HG02938 (cell line): ENCODE measurements around the gene POLR2I.
"Not testable (repeated sequence)": the region's sequence is repeated elsewhere in the genome, so short reads cannot be mapped to it uniquely, and the experiment has no call there.

Source experiments
- ATAC-seq: cut with Tn5 transposase; IDR thresholded peaks from one replicate; pipeline ENCODE4 v1.9.1; 2021; ENCODE audit warnings: mild to moderate bottlenecking, moderate library complexity; ENCODE audit not compliant: unreplicated experiment

The POLR2I gene

DNA sequence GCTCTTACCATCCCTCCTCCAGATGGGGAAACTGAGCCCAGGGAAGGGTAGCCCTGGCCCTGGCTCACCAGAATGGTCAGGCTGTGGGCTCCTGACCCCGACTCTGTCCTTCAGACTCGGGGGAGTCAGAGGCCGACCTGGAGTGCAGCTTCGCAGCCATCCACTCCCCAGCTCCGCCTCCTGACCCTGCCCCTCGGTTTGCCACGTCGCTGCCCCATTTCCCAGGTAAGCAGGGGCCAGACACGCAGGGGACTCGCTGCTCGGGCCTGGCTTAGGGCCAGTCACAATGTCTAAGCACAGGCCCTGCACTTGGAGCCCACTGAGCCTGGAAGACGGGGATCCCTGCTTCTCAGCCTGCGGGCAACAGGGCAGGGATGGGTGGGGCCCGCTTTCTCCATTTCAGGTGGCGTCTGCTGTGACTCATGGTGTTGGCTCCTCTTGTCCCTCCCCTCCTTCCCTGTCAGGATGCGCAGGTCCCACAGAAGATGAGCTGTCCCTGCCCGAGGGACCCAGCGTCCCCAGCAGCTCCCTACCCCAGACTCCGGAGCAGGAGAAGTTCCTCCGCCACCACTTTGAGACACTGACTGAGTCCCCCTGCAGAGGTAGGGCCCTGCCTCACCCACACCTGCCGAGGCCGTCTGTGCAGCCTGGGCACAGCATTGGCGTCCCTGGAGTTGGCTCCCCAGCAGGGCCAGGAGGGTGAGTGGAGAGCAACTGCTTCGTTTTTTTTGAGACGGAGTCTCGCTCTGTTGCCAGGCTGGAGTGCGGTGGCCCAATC, 12.9 kb downstream of the POLR2I start:
- ATAC-seq = no peak

DNA sequence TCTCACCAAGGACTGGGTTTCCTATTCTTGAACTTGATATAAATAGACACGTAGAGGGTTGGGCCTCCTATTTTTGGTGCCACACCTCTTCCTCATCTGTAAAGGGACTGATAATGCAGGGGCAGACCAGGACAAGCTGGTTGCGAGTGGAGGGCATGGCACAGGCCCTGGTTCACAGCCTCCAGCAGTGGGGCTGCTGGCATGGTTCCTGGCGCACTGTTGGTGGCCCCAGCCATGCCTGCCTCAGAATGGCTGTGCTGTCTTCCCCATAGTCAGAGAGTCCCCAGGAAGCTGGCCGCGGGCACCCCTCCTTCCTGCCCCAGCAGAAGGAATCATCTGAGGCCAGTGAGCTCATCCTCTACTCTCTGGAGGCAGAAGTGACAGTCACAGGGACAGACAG, 14.2 kb downstream of the POLR2I start:
- no peak for ATAC-seq

DNA sequence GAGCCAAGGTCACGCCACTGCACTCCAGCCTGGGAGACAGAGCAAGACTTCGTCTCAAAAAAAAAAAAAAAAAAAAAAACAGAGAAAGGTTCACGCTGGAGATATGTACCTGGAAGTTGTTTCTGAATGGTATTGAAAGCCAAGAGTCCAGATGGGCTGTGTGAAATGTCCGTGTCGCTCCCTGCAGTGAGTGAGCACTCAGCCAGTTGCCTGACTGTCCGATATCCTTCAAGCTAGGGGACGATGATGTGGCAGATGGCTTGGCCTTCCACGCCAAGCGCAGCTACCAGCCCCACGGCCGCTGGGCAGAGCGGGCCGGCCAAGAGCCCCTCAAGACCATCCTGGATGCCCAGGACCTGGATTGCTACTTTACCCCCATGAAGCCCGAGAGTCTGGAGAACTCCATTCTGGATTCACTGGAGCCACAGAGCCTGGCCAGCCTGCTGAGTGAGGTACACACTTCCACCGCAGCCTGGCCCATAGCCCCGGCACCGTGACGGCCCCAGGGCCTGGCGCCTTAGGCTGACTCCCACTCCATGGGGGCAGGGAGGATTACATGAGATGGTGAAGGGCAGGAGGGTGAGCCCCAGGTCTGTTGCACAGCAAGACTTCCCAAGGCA, 15.4 kb downstream of the POLR2I start:
- no peak for ATAC-seq

DNA sequence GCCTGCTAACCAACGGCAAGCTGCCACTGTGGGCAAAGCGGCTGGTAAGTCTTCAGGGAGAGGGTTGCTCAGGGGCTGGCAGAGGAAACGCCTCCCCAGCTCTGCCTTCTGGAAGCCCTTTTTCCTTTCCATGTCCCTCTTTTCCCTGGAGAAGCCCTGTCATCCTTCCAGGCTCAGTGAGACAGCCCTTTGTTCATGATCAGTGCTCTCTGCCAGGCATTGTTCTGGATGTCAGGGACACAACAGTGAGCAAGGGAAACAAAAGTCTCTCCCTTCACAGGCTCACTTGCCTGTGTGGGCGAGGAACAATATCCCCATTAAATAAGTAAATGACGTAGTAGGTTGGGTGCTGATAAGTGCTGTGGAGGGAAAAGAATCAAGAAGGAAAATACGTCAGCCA, 17.6 kb downstream of the POLR2I start:
- ATAC-seq = no peak

DNA sequence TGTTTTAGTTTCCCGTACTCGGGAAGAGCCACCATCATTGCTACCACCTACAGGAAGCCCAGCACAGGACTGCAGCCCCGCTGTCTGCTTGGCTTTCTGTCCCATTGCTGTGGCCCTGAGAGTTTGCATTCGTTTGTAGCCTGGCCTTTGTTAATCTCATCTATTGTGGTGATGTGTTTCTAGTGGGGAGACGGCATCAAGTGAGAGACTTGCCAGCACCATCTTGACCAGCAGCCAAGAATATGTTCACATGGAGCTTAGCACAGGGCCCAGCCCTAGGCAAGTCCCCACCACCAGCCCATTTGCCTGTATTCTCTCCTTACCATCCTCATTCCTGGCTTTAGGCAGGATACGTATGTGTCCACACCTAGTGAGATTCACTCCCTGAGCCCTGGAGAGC, 21.0 kb downstream of the POLR2I start:
- no peak for ATAC-seq

DNA sequence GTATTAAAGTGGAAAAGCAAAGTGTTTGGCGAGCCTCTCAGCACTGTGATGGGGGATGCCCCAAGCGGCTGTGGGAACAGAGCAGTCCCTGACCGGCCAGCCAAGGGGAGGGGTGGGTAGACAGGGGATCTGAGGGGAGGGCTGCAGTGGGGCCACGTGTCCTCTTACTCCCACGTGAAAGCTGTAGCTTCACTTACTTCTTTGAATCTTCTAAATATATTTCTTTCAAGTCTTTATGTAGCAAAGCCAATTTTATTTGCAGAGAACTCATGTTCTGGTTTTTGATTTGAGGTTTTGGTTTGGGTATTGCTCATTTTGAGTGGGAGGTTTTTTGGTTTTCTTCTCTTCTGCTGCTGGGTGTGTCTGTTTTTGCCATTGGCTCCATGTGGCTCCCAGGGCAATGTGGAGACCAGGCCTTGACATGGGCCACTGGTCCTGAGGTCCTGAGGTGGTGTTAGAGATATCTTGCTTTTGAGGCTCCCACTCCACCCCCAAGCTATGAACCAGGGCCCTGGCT, 21.5 kb downstream of the POLR2I start:
- no peak for ATAC-seq

DNA sequence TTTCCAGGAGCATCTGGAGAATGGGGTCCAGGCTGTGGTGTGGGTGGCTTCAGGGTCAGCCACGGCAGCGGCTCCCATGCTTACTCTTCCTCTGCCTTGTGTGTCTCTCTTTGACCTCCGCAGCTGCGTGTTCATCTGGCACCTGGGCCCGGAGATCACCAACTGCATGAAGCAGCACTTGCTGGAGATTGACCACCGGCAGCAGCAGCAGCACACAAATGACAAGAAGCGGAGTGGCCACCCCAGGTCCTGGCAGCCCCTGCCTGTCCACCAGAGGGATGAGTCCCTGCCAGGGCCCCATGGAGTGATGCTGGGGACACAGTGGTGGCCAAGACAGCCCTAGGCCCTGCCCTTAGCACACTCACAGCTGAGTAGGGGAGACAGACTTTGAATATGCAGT, 22.1 kb downstream of the POLR2I start:
- no peak for ATAC-seq

DNA sequence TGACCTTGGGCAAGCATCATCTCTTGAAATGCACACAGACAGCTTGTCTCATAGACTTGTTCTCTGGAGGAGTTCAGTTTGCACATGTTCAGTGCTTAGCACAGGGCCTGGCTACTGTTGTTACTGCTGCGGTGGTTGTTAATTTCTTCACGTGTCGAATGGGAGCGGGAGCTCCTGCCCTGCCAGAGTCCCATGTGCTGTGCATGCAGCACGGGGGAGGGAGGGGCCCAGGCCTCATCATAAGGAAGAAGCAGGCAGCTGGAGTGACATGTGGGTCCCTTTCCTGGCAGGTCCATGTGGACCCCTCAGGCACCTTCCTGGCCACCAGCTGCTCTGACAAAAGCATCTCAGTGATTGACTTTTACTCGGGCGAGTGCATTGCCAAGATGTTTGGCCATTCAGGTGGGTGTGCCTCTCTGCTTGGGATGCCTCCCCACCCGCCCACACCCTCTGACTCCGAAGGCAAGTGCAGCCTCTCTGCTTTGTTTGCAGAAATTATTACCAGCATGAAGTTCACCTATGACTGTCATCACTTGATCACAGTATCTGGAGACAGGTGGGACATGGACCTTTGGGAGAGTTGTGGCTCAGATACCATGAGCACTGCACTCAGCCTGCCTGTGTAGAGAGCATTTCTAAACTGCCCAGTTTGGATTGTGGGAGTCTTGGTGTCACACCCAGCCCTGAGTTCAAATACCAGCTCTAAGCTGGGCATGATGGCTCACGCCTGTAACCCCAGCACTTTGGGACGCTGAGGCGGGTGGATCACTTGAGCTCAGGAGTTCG, 23.6 kb downstream of the POLR2I start:
- ATAC-seq = no peak

DNA sequence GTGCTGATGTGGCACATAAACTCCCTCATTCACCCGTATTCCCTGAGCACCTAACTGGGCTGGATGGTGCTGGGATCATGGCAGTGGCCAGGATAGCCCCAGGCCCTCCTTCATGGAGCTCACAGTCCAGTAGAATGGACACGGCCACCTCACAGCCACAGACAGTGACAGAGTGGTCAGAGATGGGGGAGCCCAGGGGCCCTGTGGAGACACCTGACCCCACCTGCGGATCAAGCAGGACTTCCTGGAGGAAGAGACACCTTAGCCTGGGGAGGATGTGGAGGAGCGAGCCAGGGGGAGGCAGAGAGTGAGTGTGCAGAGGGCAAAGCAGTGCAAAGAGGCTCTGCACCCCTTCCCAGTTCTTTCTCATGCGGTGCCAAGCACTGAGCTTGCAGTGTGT, 24.8 kb downstream of the POLR2I start:
- no peak for ATAC-seq

DNA sequence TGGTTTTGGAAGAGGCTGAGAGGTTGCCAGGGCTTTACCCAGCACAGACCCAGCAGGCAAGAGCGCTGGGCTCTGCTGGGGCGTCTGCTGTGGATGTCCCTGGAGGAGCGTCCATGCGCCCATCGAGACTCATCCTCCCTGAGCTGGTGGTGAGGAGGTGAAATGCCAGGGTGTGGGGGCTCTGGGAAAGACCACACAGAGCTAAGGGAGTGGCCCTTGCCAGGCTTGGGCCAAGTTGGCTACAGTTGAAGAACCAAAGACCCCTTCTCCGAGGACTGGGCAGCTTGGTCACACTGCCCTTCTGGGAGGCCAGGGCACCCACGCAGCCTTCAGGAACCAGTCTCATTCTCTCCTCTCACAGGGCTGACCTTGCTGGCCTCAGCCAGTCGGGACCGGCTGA, 28.3 kb downstream of the POLR2I start:
- no peak for ATAC-seq

DNA sequence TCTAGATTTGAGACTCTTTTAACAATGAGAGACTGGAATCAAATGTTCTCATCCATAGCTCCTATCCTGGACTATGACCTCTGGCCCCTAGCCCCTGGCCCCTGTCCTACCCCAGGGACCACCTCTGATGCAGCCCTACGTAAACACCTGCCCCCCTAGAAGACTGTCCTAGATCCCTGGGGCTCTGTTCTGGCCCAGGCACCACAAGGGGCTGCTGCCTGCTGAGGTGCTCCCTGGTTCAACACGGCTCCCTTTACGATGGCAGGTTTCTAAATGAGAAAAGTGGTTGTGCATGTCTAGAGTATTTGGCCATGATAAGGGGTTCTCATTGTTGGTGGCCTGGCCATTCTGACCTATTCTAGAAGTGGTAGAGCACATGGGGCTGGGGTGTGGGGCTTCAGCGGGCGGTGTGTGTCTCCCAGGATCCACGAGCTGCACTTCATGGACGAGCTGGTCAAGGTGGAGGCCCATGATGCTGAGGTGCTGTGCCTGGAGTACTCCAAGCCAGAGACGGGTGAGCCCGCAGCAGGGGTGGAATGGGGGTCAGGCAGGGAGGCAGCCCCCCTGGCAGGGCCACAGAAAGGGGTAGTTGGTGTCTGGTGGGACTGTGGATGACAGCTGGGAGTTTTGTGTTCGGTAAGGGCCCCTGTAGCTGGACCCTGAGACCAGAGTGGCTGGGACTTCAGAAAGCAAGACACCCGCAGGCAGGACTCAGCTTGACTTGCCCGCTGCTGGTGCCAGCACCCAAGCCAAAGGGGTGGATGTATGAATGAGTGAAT, 30.3 kb downstream of the POLR2I start:
- ATAC-seq = no peak

DNA sequence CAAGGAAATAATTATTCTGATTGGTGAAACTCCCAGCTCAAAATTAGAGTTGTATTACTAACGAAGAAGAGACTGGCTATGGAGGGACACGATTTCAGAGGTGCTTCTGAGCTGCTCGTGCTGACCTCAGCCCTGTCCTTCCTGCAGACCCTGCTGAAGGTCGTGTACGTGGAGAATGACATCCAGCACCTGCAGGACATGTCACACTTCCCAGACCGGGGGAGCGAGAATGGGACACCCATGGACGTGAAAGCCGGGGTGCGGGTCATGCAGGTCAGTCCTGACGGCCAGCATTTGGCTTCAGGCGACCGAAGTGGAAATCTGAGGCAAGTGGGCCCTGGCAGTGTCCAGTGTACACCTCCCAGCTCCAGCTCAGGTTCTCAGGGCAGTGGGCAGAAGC, 31.8 kb downstream of the POLR2I start:
- no peak for ATAC-seq

DNA sequence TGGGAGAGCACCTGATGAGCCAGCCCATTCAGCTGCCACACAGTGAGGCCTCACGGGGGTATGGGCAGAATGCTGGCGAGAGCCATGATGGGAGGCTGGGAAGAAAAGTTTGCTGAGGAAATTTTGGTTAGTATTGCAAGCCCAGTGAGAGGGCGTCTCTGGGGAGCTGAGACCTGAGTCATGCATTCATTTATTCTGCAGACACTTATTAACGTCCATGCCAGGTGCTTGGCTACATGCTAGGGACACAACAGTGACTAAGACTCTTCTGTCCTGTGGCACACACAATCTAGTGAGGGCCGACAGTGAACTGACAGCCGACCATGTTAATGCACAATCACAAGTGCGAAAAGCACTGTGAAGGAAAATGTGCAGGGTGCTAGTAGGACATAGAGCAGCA, 32.8 kb downstream of the POLR2I start:
- ATAC-seq = no peak

DNA sequence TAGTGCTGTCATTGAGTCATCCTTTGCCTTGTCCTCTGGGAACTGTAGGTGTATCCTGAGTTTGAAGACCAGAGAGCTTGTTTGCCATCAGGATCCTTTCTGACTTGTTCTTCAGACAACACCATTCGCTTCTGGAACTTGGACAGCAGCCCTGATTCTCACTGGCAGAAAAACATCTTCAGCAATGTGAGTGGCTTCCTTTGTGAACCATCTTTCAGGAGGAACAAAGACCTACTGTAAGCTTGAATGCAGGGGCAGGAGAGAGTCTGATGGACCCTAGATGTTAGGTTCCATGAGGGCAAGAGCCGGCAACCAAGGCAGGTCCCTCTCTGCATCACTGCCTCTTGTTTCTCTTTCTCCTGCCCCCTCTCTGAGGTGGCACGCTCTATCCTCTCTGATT, 33.3 kb downstream of the POLR2I start:
- ATAC-seq = no peak

DNA sequence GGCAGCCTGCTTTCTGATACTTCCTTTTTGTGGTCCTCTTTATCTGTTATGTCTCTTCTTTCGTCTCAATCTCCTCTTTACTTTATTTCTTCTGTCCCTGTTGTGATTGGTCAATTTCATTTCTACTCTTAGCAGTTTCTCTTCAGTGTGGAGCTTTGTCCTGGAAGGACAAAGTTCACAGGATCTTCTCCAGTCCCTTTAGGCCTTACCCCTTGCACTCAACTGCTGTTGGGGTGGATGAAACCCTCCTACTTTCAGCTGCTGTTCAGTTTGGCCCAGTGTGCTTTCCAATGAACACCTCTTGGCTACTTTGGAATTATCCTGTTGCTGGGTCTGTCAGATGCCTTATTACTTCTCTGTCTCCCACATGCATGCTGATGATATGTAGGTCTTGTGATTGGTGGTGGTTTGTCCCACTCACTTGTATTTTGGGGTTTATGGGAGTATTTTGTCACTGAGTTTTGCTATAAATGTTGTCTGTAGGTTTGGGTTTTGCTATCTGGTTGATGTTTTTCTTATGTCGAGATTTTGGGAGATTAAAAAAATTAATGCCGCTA, 35.2 kb downstream of the POLR2I start:
- no peak for ATAC-seq

DNA sequence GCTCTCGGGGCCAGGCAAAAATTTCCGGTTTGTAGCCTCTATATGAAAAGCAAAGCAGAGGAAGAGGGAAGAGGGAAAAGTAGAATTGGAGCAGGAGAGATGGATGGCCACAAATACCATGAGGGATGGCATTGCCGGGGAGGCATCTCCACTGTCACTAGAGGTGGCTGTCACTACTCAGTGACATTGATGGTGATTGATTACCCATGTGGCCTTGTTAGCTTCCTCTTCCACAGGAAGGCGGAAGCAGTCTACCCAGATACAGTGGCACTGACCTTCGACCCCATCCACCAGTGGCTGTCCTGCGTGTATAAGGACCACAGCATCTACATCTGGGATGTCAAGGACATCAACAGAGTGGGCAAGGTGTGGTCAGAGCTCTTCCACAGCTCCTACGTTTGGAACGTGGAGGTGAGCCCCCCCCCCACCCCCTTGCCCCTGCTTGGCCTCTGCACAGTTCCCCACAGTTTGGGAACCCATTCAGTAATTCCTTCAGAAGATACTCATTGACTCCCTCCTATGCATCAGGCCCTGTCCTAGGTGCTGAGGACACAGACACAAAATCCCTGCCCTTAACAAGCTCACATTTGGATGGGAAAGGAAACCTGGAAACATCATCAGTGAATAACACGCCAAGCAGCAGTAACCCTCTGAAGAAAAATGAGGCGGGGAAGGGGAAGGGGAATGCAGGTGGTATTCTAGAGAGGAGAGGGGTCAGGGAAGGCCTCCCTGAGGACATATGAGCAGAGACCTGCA, 41.4 kb downstream of the POLR2I start:
- no peak for ATAC-seq

DNA sequence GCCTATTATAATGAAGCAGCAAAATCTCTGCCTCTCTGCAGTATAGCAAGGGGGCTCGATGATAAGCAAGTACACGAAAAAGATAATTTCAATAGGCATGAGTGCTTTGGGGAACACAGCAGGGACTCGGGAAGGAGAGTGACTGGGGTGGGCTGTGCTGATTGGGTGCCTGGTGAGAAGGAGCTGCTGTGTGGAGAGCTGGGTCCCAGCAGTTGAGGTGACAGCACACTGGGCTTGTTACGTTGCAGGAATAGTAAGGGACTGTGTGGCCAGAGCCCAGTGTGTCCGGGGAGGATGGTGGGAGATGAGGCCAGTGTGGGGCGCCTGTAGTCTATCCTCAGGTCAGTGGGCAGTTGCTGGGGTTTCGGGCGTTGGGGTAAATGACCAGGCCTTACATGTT, 42.6 kb downstream of the POLR2I start:
- no peak for ATAC-seq

DNA sequence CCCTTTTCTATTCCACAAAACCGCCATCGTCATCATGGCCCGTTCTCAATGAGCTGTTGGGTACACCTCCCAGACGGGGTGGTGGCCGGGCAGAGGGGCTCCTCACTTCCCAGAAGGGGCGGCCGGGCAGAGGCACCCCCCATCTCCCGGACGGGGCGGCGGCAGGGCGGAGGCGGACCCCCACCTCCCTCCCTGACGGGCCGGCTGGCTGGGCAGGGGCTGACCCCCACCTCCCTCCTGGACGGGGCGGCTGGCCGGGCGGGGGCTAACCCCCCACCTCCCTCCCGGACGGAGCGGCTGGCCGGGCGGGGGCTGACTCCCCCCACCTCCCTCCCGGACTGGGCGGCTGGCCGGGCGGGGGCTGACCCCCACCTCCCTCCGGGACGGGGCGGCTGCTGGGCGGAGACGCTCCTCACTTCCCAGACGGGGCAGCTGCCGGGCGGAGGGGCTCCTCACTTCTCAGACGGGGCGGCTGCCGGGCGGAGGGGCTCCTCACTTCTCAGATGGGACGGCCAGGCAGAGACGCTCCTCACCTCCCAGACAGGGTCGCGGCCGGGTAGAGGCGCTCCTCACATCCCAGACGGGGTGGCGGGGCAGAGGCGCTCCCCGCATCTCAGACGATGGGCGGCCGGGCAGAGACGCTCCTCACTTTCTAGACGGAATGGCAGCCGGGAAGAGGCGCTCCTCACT, 45.7 kb downstream of the POLR2I start:
- ATAC-seq = not testable (repeated sequence)

DNA sequence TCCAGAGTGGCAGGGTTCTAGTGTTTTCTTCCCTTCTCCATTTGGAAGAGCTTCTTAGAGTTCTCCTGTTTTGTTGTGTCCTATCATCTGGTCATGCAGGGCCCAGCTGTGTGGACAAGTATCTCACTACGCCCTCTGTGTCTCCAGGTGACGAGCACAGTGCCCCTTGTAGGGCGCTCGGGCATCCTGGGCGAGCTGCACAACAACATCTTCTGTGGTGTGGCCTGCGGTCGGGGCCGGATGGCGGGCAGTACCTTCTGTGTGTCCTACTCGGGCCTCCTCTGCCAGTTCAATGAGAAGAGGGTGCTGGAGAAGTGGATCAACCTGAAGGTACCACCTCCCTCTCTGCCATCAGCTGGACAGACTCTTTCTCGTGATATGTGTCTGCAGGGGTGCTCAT, 47.0 kb downstream of the POLR2I start:
- no peak for ATAC-seq
